Lung microvascular endothelial cell (primary cell): ENCODE results near the gene CYTL1. TPM values are rescaled to one million over a fixed set of nuclear protein-coding genes. Genes with fewer than 3 reads are reported as not detected.
"Not testable (repeated sequence)": the region's sequence is repeated elsewhere in the genome, so short reads cannot be mapped to it uniquely, and the experiment has no call there.

Source experiments
- DNase-seq, 2 donors: peaks; one replicate each; pipeline versions ENCODE4 v3.0.0 to v3.0.0-alpha.2; 2010; ENCODE audit warnings: low read depth in 2 of 2
- total RNA-seq: library from RNA; depleted of rRNA; stranded (reverse); fragments of >200 nt; gene quantifications from 2 replicates; pipeline ENCODE4 v1.2.1, GENCODE V29; 2014

The CYTL1 gene
- total RNA-seq, 1 donor from 2014 or later, result 4.6 TPM

DNA sequence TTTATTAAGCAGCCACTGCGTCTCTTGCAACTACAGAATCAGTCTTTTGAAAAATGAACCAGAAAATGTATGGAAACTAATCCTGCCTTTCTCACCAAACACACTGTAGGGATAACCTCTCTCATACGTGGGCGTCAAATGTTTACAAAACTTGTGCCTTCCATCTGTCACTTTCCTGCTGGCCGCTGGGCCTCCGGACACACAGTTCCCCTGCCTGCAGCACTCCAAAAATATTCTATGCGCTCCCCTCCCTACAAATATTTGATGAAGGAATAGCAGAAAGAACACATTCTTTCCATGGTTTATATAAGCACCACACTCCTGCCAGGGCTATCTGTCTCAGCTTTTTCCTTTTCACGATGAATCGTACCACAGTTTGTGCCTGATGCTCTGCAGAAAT lies 14.9 kb upstream of the CYTL1 start:
- peak in 1 of 2 donors; percentile 68 for DNase-seq

DNA sequence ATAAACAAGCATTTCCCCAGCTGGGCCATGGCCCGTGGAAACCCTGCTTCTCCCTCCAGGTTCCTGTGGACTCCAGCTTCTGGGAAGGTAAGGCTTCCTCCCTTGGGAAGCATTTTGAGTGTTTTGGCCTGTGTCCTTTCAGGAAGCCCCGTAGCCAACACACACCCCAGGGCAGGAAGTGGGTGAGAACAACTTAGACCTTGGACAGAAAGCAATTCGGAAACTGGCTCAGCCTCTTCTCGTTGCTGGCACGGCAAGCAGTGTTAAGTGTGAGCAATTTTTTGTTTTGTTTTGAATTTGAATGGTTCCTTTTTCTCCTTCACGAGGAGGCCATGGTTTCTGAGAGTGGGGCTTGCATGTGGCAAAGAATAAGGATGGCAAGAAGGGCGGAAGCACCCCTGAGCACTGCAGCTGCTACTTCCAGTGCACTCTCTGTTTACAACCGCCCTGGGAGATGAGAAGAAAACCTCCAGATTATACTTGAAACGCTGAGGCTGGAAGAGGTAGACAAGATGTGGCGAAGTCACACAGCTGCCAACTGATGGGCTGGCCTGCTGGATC lies 14.1 kb upstream of the CYTL1 start:
- DNase-seq, result peak; percentile 82 to 89

DNA sequence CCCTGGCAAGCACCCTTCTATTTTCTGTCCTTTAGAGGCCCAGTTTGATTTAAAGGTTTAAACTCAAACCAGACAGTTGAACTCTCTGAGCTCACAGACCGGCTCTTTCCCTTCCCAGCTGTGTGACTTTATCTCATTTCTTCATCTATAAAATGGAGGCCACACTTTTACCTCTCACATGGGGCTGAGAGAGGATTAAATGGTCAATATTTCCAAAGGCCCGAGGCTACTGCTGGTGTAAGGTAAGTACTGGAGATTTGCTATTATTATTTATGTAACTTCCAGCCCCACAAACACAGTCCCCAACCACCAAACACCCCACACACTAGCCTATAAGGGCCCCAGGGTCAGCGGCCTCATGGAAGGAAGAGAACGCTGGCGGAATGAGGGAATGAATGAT lies 13.6 kb upstream of the CYTL1 start:
- DNase-seq, result no peak

DNA sequence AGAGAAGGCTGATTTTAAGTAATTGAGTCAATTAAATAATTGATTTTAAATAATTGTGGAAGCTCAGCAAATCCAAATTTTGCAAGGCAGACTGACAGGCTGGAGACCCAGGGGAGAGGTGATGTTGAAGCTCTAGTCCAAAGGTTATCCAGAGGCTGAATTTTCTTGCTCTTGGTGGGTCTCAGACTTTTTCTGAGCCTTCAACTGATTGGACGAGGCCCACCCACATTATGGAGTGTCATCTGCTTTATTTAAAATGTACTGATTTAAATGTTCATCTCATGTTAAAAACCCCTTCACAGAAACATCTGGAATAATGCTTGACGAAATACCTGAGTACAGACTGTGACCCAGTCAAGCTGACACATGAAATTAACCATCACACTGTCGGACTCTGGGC lies 11.7 kb upstream of the CYTL1 start:
- DNase-seq, result no peak

DNA sequence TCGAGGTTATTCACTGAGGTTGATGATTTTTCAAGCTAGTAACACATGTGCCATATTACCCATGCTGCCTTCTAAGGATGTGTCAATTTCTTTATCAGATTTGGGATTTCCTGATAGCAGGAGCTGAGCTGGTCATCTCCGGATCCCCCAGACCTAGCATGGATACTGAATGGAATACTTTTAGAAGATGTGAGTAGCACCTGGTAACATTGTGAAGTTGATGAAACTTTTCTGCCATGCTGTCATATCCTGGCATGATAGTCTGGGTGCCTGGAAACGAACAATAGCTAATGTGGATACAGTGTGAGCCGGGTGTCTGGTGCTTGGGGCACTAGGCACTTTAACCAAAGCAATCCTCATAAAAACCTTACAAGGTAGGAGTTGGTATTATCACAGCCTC lies 11.0 kb upstream of the CYTL1 start:
- peak; percentile 69 to 80 for DNase-seq

DNA sequence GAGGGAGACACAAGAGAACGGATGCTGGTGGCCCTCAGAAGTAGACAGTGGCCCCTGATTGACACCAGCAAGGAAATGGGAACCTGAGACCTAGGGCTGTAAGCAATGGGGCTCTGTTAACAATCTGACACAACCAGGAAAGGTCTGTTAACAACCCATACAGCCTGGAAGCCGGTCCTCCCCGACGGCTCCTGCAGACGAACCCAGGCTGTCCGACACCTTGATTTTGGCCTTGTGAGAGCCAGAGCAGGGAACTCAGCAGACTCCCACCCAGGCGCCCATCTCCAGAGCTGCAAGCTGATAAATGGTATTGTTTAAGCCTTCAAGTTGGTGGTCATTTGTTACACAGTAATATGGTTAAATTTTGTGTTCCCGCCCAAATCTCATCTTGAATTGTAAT lies 10.2 kb upstream of the CYTL1 start:
- DNase-seq, result no peak

DNA sequence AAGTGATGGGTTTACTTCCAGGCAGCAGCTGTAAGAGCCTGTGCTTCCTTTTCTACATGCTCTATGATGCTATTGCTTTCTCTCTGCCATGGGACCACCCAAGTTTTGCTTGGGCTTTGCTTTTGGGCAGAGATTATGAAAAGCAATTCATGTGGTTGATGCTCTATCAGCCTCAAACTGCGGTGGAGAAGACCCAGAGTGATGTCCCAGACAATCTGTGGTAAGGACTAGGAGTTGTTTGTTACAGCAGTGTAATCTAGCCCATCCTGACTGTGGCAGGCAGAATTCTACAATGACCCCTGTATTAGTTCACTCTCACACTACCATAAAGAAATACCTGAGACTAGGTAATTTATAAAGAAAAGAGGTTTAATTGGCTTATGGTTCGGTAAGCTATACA lies 9.2 kb upstream of the CYTL1 start:
- no peak for DNase-seq

DNA sequence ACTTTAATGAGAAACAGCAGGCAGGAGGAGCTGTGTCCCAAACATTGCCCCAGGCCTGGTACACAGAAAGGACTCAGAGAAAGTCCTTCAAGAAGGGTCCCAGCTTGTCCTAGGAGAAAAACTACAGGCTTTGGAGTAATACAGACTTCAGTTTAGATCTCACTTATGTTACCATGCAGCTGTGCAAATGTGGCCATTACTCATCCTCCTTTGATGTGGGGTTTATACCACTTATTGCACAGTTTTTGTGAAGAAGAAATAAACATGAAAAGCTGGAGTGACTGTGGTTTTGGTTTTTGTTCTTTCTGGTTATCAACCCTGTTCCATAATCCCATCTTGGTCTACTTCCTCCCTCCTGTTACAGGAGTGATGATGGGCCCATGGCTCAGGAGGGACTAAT lies 8.1 kb upstream of the CYTL1 start:
- no peak for DNase-seq

DNA sequence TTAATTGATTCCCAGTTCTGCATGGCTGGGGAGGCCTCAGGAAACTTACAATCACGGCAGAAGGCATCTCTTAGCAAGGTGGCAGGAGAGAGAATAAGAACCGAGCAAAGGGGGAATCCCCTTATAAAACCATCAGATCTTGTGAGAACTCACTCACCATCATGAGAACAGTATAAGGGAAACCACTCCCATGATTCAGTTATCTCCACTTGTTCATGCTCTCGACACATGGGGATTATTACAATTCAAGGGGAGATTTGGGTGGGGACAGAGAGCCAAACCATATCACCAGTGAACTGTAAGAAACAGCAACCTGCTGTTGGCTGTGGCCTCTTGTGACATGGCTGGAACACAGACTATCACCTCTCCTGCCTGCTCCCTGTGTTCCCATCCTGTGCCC lies 7.1 kb upstream of the CYTL1 start:
- DNase-seq, result no peak

DNA sequence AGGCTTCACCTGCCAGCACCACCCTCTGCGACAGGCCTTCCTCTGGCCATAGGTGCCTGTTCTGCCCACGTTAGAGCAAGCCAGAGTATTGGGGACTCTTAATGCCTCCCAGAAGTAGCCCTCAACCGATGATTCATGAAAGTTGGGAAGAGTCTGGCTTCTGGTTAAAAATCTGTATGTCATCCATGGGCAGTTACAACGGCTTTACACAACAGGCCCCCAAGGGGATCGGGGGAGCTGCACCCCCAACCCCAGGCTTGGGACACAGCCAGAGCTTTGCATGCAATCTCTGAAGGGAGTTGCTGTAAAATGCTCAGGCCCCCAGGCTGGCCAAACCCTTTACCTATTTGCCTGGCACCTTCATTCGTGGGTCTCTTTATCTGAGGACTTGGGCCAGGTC lies 5.4 kb upstream of the CYTL1 start:
- DNase-seq, result no peak

DNA sequence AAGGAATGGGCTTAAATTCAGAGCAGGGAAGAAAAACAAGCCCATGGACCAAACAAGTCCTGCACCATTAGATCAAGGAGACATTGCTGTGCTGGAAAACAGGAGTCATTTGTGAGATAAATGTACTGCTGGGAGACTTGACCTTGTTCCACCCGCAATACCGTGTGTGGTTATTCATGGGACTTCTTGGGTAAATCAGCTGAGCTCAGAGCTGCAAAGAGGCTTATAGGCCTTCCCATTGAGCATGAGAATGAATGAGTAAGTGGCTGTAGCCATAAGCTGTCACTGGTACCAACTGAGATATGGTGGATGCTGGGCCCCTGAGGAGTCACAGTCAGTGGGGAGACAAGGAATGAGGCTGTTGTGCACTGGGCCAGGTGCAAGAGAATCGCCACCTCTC lies 2.3 kb upstream of the CYTL1 start:
- no peak for DNase-seq

DNA sequence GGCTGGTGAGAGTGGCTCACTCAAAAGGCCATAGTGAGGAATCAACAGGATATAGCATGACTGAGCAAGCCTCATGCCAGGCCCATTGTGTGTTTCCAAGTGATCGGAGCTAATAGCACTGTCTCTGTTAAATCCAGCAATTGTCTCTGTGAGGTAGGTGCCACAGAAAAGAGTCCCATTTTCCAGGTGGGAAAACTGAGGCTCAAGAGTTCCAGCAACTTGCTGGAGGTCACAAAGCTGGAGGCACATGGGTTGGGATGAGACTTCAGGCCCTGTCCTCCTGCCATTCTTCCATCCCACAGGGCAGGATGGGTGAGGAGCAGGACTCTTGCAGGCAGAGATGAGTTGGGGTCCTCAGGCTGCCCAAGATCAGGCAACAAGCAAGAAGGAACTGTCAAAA lies 1.1 kb upstream of the CYTL1 start:
- no peak for DNase-seq

DNA sequence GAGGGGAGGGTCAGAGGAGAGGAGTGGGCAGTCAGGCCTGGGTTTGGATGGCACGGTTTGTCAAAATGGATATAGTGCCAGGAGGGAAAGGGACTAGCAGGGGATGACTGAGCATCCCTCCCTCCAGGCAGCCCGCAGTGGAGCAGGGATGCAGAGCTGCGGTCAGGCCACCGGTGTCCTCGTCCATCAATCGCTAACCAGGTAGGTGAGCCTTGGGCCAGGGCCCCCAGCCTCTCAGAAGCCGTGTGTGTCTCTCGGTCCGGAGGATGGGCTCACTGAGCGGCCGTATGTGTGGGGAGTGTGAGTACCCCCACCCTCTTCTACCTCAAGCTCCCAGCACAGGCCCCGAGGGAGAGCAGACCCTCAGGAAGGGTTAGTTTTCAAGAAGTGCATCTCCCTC lies 538 bp upstream of the CYTL1 start:
- DNase-seq, result no peak

DNA sequence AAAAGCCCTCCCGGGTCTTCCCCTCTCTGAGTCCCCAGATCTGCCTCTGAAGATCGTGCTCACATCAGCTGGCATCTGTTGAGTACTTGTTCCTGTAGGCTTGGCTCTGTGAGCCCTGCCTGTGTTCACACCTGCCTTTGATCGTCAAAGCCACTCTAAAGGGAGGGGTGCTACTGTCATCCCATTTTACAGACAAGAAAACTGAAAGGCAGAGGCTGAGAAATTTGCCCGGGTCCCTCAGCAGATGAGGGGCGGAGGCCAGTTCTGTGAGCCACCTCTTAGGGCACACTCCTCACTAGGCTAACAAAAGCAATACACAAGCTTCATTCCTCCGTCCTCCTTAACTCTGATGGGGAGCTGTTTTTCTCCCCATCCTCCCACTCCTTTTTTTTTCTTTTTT lies 655 bp downstream of the CYTL1 start:
- no peak for DNase-seq

DNA sequence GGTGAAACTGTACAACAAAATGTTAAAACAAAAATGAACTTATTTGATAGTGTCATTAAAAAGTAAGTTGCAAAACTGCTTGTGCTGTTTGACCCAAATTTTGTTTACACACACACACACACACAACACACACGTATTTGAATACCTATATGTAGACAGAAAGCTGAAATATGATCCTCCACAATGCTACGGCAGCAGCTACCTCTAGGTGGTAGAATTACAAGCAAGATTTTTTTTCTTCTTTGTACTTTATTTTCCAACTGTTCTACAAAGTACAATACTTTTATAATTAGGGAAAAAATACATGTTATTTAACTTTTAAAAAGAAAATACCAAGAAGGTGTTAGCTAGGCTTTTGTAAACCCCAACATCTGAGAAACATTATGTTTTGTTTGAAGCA lies 1.2 kb downstream of the CYTL1 start:
- peak in 1 of 2 donors; percentile 30 for DNase-seq

DNA sequence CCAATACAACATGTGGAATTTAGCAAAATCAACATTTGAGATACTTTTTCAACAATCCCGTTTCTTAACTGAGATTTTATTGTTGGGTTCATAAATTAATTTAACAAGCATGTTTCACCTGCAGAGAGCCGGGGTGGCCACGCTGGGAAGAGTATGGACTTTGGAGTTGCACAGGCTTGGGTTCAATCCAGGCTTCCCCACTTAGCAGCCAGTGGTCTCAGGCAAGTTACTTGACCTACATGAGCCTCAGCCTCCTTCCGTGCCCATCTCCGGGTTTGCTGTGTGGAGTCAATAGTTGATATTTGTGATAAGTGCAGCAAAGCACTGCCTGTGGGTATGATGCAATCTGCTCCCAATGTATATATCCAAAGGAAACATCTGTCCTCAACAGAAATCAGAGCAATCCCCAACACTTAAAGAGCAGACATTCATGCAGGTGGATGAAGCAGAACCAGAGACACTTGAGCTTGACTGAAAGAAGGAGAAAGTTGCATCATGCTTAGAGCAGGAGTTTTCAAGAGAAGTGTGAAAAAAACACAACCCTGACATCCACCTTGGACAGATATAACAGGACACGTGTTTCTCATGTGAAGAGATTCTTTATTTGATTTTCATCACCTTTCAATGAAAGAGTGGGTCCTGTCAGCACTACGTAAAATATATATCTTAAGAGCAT lies 5.1 kb downstream of the CYTL1 start:
- DNase-seq, result no peak

DNA sequence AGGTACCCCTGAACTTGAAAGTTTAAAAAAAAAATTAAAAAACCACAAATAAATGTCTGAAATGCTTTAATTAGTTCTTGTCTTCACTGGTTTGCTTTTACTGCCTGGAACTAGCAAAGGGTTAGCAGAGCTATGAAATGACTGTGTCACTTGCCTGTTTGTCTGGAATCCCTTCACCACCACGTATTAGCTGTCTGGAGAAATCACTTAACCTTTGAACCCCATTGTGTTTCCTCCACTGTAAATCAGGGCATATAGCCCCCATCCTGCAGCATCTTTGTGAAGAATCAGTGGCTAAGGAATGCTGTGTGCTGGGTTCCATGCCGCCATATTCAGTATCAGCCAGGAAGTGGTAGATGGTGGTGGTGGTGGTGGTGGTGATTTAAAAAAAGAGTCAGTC lies 6.3 kb downstream of the CYTL1 start:
- DNase-seq, result no peak

DNA sequence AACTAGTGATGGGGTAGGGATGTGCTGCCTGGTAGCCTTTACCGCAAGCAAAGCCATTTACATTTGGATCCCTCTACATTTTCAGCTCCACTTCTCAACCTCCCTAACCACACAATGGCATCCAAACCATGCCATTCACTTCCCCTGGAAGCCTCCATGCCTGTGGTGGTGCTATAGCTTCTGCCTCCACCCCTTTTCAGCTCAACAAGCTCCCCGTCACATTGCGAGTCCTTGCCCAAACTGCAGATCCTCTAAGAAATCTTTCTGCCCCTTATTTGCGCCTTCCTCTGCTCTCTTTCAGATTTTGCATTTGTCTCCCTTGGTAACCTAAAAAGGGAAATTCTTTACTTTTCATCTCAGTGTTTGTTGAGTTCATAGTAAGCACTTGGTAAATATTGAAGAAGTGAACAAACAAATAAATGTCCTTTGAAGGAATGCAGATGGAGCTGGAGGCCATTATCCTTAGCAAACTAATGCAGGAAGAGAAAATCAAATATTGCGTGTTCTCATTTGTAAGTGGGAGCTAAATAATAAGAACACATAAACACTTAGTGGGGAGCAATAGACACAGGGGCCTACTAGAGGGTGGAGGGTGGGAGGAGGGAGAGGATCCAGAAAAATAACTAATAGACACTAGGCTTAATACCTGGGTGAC lies 6.9 kb downstream of the CYTL1 start:
- DNase-seq, result no peak

DNA sequence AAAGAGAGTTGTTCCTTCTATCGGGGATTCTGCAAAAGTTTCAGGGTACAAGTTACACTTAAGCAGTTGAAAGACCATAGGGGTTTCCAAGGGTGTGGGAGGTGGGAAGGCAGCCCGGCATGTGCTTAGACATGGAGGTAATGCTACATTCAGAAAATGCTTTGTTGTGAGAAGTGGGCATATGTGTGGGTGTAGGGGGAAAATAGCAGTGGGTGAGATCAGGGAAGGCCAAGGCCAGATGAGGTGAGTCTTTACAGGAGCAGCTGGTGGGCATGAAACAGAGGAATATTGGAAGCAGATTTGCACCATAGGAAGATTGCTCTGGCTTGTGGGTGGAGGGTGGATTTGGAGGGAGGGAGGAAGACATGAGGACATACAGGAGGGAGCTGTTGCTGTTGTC lies 8.3 kb downstream of the CYTL1 start:
- DNase-seq, result no peak

DNA sequence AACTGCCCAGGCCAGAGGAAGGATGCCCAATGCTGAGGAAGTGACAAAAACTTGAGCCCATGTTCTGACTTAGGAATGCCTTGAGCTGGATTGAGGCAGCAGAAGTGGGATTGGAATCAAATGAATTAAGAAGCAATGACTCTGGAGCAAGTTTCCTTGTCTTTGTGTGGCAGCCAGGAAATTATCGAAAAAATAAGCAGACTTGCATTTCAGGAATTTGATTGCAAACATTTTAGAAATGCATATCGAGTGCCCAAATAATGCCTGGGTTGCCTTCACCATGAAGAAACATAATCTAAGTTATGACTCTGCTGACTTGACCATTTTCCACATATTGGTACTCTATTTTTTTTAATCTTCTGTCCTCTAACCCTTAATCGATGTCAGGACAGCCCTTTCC lies 9.5 kb downstream of the CYTL1 start:
- DNase-seq, result no peak

DNA sequence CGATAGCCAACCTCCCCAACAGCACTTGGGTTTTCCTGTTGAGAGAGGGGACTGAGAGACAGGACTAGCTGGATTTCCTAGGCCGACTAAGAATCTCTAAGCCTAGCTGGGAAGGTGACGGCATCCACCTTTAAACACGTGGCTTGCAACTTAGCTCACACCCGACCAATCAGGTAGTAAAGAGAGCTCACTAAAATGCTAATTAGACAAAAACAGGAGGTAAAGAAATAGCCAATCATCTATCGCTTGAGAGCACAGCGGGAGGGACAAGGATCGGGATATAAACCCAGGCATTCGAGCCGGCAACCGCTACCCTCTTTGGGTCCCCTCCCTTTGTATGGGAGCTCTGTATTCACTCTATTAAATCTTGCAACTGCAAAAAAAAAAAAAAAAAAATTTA lies 12.3 kb downstream of the CYTL1 start:
- DNase-seq, result not testable (repeated sequence)

DNA sequence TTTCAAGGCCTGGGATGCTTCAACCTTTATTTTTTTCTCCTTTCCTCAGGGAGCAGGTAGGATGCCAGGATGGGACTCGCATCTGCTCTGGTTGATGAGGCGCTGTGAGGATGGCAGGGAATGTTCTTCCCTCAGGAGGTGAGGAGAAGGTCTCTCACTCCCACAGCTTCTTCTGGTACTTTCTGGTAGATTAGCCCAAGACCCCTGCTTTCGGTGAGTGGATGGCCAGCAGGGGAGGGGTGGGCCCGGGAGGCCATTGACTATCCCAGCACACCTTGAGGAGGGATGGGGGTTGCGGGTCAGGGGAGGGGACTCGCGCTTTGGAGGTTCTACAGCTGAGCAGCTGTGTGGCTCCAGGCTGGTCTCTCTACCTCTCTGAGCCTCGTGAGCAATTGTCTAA lies 14.8 kb downstream of the CYTL1 start:
- no peak for DNase-seq

DNA sequence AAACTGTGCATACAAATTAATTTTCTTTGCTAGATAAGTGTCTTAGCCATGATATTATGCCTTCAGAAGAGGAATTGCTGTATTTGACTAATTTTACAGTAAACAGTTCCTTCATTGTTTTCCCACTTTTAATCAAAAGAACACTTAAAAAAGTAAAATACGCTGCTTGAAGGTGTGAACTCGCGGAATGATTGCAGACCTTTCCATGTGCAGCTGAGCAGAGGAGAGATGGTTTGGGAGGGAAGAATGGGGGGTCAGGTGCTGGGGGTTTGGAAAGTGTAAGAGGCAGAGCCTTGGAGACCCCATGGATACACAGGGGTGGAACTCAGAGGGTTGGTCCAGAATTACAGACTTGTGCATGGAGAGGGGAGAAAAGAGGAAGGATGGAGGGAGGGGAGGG lies 15.3 kb downstream of the CYTL1 start:
- DNase-seq, result no peak
